IPS DF 4.7 (cell line): ENCODE data around the gene ATF7IP.

Source experiments
- DNase-seq: peaks from one replicate; pipeline ENCODE4 v3.0.0-alpha.2; 2013; ENCODE audit warnings: low spot score; ENCODE audit errors: extremely low read depth

Gene ATF7IP

DNA sequence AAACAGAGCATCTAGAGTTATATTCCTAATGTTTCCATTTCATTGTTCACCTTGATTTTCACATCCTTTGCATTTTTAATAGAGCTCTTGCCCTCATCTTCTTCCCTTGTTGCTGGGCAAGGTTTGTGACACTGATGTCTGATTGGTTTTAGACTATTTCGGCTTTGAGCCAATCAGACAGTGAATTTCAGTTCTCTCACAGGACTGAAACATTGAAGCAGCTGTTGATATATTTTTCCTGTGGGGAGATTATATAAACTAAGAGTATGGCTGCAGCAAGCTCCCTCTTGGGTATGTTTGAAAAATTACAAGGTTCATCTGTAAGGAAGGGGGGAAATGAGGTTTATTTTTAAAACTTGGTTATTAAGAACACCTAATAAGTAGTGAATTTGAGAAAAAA, 51.2 kb downstream of the ATF7IP start:
- peak; percentile 16 for DNase-seq

DNA sequence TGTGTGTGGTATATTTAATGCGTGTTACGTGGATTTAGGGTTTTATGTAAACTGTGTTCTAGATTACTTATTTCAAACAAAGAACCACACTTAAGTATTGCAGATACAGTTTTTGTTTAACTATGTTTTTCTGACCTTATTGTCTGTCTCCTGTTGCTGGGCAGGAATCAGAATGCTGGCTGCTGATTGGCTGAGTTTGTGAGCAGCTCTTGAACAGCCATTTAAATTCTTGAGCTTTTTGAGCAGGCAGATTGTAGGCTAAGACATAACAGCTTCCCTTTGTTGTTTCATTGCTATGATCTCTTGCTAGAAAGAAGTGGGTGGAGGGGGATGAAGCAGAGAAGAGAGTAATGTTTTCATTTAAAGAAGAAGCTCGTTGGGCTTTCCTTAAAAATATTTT, 52.2 kb downstream of the ATF7IP start:
- peak; percentile 90 for DNase-seq

- no peak for DNase-seq
These were observed 53.0 kb downstream of the ATF7IP start for GRCh38 chr12:14418451-14418890.

- no peak for DNase-seq
These were observed 57.2 kb downstream of the ATF7IP start for GRCh38 chr12:14422516-14423230.

GRCh38 chr12:14424545-14424944, 59.1 kb downstream of the ATF7IP start:
- DNase-seq: no peak

DNA sequence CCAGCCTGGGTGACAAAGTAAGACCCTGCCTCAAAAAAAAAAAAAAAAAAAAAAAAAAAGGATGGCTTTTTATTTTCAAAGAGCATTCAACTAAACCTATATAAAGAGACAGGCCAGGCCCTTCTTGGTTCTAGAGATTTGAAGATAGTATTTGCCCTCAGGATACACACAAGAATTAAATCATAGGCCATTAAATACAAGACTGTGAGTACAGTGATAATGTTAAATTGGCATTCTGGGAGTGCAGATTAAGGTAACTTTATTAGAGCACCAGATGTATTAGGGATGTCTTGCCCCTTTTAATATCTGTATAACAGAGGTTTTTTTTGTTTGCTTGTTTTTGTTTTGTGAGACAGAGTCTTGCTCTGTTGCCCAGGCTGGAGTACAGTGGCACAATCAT, 61.3 kb downstream of the ATF7IP start:
- no peak for DNase-seq

GRCh38 chr12:14427929-14428328, 62.4 kb downstream of the ATF7IP start:
- no peak for DNase-seq

DNA sequence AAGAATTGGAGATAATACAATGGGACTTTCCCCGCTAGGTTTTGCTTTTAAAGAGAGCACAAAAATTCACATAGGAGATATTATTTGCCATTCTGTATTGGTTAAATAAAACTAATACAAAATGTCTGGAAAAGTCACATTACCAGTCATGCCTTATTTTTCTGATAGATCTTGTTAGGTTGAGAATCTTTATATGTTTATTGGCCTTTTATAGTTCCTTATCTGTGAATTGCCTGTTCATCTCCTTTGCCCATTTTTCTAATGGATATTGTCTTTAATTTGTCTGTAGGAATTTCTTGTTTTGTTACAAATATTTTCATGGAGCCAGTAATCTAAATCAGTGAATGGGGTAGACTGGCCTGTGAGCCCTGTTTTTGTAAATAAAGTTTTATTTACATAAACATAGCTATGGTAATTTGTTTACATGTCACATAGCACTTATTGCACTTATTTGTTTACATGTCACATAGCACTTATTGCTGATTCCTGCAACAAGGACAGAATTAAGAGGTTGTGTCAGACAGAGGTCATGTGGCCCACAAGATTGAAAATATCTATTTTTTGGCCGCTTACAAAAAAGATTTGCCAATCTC, 65.0 kb downstream of the ATF7IP start:
- no peak for DNase-seq

DNA sequence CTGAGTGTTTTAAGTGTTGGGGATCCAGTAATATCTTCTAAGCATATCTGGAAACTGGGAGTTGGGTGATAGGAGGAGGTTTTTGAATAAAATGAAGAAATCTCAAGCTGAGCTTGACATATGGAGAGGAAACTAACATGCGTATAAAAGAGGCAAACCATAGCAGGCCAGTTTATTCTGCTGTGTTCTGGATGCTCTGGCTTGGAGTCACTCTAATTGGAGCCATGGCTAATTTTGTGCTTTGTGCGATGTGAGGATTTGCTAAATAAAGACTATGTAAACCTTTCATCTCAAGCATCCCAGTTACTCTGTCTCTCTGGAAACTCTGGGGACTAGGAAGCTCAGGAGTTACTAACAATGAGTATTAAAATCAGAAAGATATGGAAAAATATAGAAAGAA, 66.5 kb downstream of the ATF7IP start:
- no peak for DNase-seq

- no peak for DNase-seq
These were observed 70.1 kb downstream of the ATF7IP start for GRCh38 chr12:14435627-14436026.

DNA sequence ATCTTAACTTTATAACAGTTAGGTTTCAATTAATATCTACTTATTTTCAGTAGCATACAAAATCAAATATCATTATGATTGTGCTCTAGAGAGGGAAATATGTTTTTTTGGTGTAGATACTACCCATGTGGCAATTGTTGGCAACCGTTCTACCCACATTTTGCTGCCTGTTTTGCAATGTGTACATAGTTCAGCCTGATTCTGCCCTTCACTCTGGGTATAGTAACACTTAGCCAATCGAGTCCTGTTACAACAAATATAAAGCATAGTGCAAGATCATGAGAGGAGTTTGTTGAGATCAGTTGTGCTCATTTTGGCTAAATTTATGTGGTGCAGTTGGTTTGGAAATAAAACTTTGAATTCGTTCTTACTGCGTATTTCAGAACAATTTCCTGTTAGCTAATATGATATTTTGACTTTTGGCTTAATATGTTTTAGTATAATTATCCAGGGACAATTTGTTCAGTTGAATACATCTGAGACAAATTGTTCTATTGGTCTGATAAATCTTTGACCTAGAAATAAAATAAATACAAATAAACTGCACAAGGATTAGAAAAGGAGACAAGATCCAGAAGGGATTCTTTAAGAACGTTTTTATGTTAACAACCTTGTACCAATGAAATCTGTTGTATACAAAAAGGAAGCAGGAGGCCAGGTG, 76.9 kb downstream of the ATF7IP start:
- no peak for DNase-seq

DNA sequence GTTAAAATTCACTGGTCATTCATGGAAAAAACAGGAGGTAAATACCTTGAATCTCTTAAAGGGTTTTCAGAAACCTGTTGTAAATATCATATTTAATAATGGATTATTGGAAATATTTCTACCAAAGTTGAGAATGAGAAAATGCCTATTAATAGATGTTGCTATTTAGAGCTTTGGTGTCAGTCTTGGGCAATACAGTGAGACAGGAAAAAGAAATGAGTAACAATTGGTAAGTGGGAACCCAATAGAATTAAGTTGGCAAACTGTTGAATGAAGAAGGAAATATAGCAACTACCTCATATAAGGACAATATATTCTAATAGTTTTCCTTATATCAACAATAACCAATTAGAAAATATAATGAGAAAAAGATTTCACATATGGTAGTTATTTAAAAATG, 78.0 kb downstream of the ATF7IP start:
- DNase-seq: no peak

- no peak for DNase-seq
These were observed 85.0 kb downstream of the ATF7IP start for GRCh38 chr12:14450479-14450878.

GRCh38 chr12:14452336-14452735, 86.9 kb downstream of the ATF7IP start:
- no peak for DNase-seq

GRCh38 chr12:14452865-14453264, 87.4 kb downstream of the ATF7IP start:
- DNase-seq: no peak

- DNase-seq: peak; percentile 86
These were observed 88.8 kb downstream of the ATF7IP start for GRCh38 chr12:14454098-14454907.

DNA sequence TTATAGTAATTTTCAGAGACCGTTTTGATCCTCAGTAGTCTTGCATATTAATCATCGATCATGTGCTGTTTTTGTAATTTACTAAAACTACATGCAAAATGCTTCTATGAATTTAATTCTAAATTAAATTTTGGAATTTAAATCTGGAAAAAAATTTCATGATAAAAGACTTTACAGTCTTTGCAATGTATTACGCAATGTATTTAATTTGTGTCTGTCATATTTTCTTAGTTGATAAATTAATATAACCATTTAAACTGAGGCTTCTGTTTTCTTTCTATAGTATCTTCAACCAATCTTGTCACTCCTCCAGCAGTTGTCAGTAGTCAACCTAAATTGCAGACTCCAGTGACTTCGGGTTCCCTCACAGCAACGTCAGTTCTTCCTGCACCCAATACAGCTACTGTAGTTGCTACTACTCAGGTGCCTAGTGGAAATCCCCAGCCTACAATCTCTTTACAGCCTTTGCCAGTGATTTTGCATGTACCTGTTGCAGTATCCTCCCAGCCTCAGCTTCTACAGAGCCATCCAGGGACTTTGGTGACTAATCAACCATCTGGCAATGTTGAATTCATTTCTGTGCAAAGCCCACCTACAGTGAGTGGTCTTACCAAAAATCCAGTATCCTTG, 94.8 kb downstream of the ATF7IP start:
- no peak for DNase-seq

GRCh38 chr12:14471497-14471896, 106.0 kb downstream of the ATF7IP start:
- no peak for DNase-seq

GRCh38 chr12:14473707-14474287, 108.3 kb downstream of the ATF7IP start:
- DNase-seq: no peak

DNA sequence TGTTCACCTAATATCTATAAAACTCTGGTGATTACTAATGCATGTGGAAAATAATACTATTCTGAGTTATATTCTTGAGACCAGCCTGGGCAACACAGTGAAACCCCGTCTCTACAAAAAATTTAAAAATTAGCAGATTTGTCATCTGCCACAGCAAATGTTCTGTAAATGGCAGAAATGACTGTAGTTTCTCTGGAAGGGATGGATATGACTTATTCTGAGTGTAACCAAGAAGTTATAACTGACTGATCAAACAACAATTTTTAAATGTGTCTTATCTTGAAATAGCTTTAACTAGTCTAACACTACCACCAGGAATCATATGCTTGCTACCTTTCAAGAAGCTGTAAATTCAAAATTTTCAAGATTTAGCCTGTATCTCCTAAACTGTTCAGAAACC, 113.5 kb downstream of the ATF7IP start:
- DNase-seq: no peak

GRCh38 chr12:14481201-14481600, 115.7 kb downstream of the ATF7IP start:
- DNase-seq: no peak
